GM10248 (cell line): Measurements from ENCODE around the gene PPIE.

Source experiments
- CTCF ChIA-PET: fragments of 300-600 bp; sonication (Branson Sonifier 250); formaldehyde crosslinking; extraction: SDS; loops from one replicate; lab custom pipeline; 2021; ENCODE audit warnings: antibody characterized with exemption; lab: Yijun Ruan, JAX
- POLR2A ChIA-PET: fragments of 350-650 bp; sonication (Branson Sonifier 250); formaldehyde crosslinking; extraction: SDS; loops from one replicate; lab custom pipeline; 2020; ENCODE audit warnings: antibody characterized with exemption; lab: Yijun Ruan, JAX
- DNase-seq: peaks from one replicate; pipeline ENCODE4 v3.0.0; 2012; ENCODE audit errors: extremely low spot score
- TF ChIP-seq, protein P1 (sequence below): IDR thresholded peaks from 2 replicates; pipeline ENCODE4 v1.5.1; 2012; ENCODE audit warnings: mild to moderate bottlenecking, low read depth; ENCODE audit errors: extremely low read depth, missing control alignments, control extremely low read depth

The PPIE gene

DNA sequence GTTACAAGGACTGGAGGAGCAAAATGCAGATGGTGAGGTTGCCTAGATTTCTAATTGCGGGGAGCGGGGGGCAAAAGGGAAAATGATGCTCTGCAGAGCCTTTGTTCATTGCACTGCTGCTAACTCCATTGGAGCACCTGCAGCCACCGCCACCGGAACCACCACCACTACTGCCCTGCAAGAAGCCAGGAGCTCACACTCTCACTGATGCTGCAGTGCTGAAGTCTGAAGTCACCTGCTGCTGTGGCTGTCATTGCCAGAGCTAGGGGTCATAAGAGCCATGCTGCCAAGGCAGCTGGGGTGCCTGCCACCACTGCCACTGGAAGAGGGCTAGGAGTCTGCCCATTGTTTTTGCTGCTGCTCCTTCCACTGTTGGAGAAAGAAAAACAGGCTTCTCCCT lies 40.1 kb upstream of the PPIE start:
- POLR2A ChIA-PET = no interaction called here
- TF ChIP-seq, protein P1, sequence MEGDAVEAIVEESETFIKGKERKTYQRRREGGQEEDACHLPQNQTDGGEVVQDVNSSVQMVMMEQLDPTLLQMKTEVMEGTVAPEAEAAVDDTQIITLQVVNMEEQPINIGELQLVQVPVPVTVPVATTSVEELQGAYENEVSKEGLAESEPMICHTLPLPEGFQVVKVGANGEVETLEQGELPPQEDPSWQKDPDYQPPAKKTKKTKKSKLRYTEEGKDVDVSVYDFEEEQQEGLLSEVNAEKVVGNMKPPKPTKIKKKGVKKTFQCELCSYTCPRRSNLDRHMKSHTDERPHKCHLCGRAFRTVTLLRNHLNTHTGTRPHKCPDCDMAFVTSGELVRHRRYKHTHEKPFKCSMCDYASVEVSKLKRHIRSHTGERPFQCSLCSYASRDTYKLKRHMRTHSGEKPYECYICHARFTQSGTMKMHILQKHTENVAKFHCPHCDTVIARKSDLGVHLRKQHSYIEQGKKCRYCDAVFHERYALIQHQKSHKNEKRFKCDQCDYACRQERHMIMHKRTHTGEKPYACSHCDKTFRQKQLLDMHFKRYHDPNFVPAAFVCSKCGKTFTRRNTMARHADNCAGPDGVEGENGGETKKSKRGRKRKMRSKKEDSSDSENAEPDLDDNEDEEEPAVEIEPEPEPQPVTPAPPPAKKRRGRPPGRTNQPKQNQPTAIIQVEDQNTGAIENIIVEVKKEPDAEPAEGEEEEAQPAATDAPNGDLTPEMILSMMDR = no peak
- CTCF ChIA-PET = no interaction called here
- DNase-seq = no peak

DNA sequence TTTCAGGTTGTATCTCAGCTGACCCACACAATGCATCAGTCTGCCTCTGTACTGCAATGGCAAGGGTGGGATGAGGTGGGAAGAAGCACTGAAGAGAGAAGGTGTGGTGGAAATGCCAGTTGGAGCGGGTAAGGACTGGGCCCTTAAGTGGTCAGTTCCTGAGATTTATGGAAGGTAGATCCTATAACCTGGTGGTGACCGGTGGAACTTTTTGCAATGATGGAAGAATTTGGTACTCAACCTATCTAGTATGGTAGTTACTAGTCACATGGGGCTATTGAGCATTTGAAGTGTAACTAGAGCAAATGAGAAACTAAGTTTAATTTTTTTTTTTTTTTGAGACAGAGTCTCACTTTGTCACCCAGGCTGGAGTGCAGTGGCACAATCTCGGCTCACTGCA lies 39.3 kb upstream of the PPIE start:
- POLR2A ChIA-PET = no interaction called here
- no peak for DNase-seq
- CTCF ChIA-PET = interaction anchor here (1.1 to 3.4 kb wide), 7 partner anchors 17 to 334 kb away, joined by 3 to 32 read pairs (median 4); no protein-coding TSS in a partner anchor
- TF ChIP-seq, protein P1 = no peak

DNA sequence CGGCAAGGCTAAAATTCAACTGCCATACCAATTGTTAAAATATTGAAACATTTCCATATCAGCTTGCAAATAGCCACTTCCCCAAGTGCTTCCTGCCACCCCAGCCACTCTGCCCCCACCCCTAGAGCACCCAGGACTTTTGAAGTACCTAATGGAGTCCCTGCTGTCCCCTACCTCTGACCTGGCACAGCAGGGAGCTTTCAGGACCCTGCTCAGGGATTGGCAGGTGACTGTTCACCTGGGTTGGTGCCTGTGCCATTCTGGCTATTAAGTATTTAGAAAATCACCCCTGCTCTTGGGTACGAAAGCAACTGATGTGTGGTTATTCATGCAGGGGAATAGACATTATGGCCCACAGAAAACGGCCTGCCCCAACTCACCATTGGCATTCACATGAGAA lies 38.3 kb upstream of the PPIE start:
- CTCF ChIA-PET = interaction anchor here (1.1 to 3.4 kb wide), 12 partner anchors 11 to 334 kb away, joined by 3 to 32 read pairs (median 5); partner anchors contain the start of genes NT5C1A and PPIE
- POLR2A ChIA-PET = no interaction called here
- TF ChIP-seq, protein P1 = no peak
- no peak for DNase-seq

DNA sequence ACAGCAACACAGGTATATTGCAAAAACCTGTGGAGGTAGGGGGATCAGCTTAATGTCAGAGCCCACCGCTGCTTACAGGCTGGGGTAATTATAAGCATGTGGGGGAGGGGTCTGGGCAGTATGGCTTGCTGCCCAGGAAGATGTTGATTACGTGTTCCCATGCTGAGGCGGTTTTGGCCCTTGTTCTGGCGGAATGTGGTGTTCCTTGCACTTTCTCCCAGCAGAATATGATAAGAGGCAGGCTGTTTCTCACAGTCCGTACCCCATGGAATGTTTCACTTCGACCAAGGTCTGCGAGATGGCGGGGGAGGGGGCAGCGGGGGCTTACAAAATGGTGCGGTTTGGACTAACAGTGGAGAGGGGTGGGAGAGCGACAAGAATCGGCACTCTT lies 37.6 kb upstream of the PPIE start:
- DNase-seq = no peak
- ChIA-PET CTCF (interaction anchor here (0.9 to 3.4 kb wide), 17 partner anchors 8 to 201 kb away, joined by 3 to 32 read pairs (median 5); partner anchors contain the start of genes MYCL, NT5C1A and PPIE), POLR2A (no interaction called here)
- TF ChIP-seq, protein P1 = no peak

DNA sequence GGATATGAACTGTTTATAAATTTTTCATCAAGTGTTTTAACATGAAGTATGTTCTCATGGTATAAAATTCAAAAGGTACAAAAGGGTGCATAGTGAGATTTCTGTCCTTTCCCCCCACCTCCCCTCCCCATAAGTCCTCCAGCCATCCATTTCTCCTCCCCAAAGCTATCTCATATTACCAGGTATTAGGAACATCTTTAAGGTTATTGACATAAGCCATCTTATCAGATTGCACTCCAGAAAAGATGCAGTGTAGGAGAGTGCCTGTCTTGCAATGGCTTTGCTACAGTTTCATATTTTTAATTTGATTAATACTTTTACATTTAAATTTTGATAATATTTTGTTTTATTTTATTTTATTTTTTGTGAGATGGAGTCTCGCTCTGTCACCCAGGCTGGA lies 33.9 kb upstream of the PPIE start:
- TF ChIP-seq, protein P1 = no peak
- ChIA-PET CTCF (interaction anchor here (0.8 to 2.7 kb wide), 6 partner anchors 8 to 95 kb away, joined by 3 to 10 read pairs (median 5); no protein-coding TSS in a partner anchor), POLR2A (no interaction called here)
- DNase-seq = no peak

DNA sequence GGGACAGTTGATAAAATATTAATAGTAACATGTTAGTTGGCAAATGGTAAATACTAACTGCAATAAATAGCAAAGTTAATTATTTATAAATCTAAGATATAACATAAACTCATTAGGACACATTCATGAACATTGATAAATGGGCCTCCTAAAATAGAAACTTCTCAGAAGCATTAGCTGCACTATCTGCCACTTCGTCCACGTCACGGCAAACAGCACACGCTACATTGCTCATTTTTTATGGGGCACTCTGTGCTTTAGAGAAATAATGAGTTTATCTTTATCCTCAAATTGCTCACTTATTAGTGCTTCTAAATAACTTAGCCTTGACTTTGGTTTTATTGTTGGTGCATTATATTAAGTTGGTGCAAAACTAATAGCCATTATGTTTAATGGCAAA lies 31.2 kb upstream of the PPIE start:
- ChIA-PET CTCF (interaction anchor here (1.4 kb wide), 1 partner anchor 97 kb away, joined by 3 read pairs; no protein-coding TSS in a partner anchor), POLR2A (no interaction called here)
- TF ChIP-seq, protein P1 = no peak
- DNase-seq = no peak
